GM10248 (cell line): ENCODE measurements around the gene ALG14.

ENCODE experiments used
- CTCF ChIA-PET: fragments of 300-600 bp; sonication (Branson Sonifier 250); formaldehyde crosslinking; extraction: SDS; loops from one replicate; lab custom pipeline; 2021; ENCODE audit warnings: antibody characterized with exemption; lab: Yijun Ruan, JAX
- POLR2A ChIA-PET: fragments of 350-650 bp; sonication (Branson Sonifier 250); formaldehyde crosslinking; extraction: SDS; loops from one replicate; lab custom pipeline; 2020; ENCODE audit warnings: antibody characterized with exemption; lab: Yijun Ruan, JAX
- DNase-seq: peaks from one replicate; pipeline ENCODE4 v3.0.0; 2012; ENCODE audit errors: extremely low spot score
- CTCF ChIP-seq: IDR thresholded peaks from 2 replicates; pipeline ENCODE4 v1.5.1; 2012; ENCODE audit warnings: mild to moderate bottlenecking, low read depth; ENCODE audit errors: extremely low read depth, missing control alignments, control extremely low read depth

Gene ALG14

DNA sequence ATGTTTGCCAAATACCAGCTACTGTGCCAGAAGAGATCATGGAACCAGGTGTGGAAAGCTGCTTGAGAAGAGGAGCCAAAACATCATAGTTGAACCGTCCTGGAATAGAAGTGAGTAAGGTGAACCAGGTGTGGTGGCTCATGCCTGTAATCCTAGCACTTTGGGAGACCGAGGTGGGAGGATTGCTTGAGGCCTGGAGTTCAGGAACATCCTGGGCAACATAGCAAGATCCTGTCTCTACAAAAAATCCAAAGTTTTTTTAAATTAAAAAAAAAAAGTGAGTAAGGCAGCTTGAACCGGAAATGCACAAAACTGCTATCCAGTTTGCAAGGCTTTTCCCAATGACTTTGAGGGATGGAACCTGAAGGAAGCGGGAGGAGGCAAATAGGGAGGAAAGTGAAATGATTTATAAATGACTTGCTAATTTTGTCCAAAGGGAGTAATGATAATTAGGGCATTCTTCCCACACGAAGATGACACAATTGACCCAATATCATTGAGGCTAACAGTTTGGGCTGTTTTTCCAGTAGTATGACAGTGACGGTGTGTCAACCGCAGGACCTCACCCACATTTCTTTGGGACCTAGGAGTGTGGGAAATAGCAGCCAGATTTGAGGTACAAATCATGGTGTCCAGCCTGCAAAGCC is 144.3 kb downstream of the ALG14 start:
- TF ChIP-seq CTCF = no peak
- DNase-seq = no peak
- CTCF ChIA-PET = no interaction called here
- POLR2A ChIA-PET = no interaction called here

DNA sequence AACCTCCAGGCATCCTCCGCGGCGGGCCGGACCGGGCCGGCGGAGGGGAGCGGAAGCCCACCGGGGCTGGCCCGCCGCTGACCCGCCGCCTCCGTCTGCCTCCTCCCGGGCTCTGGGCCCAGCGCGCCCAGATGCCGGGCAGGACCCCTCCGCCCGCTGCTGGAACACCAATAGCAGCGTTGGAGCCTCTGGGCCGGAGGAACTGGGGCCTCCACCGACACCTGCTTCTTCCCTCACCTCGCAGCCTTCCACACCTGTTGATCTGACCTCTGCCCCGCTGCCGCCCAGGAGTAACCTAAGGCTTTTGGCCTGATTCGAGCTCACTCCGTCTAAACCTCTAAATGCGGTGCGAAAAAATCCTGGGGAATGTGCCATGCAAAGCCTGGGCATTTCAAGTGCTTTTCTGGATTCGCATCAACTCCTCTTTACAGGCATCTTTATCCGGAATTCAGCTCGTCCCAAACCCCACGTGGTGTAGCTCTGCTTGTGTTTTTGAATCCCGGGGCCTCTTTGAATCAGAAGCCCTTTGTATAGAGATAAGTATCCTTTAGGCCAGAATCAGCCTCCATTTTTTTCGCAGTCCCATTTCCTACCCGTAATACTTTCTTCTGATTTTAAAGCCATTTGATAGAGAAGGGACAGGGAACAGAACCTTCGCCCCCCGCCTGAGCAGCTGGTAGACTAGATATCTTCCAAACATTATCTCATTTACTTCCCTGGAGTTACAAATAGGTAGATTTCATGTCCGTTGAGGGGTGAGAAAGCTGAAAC is 145.2 kb downstream of the ALG14 start:
- DNase-seq = no peak
- POLR2A ChIA-PET = no interaction called here
- no peak for TF ChIP-seq CTCF
- CTCF ChIA-PET = no interaction called here

- ChIA-PET POLR2A (no interaction called here), CTCF (no interaction called here)
- TF ChIP-seq CTCF = no peak
- peak; percentile 86 for DNase-seq
These were observed 145.8 kb downstream of the ALG14 start, which contains the start of gene CNN3 for GRCh38 chr1:94926915-94927404. Gene CNN3, minus strand, starts transcription at chr1:94927110. Its CDS starts 216 bp downstream, at chr1:94926894.

GRCh38 chr1:94926126-94926914 is 146.4 kb downstream of the ALG14 start:
- POLR2A ChIA-PET = no interaction called here
- TF ChIP-seq CTCF = peak; percentile 43
- peak; percentile 51 for DNase-seq
- CTCF ChIA-PET = no interaction called here

GRCh38 chr1:94925561-94926125 is 147.1 kb downstream of the ALG14 start:
- ChIA-PET CTCF (no interaction called here), POLR2A (no interaction called here)
- TF ChIP-seq CTCF = no peak
- peak; percentile 30 for DNase-seq

DNA sequence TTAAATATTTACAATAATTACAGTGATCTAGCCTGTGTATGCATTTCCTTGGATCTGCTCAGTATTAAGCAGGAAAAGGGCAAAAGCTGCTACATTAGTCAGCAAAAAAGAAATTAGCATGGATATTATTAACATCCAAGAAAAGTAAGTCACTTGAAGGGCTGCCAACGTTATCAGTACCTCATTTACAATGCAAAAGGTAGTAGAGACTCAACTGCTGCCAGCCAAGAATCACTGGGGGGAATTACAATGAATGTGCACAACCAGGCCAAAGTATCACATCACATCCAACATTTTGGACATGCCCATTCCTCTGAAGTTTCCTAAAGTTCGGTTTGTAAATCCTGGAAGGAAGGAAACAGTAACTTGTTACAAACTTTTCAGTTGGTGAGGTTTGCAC is 147.7 kb downstream of the ALG14 start:
- ChIA-PET POLR2A (no interaction called here), CTCF (no interaction called here)
- DNase-seq = no peak
- no peak for TF ChIP-seq CTCF
